HG03575 (cell line): ENCODE measurements around the gene IRF2BP1.

Experiments used
- ATAC-seq: cut with Tn5 transposase; IDR thresholded peaks from one replicate; pipeline ENCODE4 v1.9.1; 2021; ENCODE audit not compliant: unreplicated experiment, insufficient number of reproducible peaks, low FRiP score; ENCODE audit errors: extremely low read depth

The IRF2BP1 gene

GRCh38 chr19:45885556-45886426, at the start of gene IRF2BP1:
Gene IRF2BP1 (minus strand): TSS chr19:45886141. CDS start chr19:45885774, 367 bp downstream.
- no peak for ATAC-seq

GRCh38 chr19:45935267-45935666, 49.3 kb upstream of the IRF2BP1 start:
- no peak for ATAC-seq

- no peak for ATAC-seq
Measured at GRCh38 chr19:45934551-45935230, 48.8 kb upstream of the IRF2BP1 start.

GRCh38 chr19:45933759-45934158, 47.8 kb upstream of the IRF2BP1 start:
- no peak for ATAC-seq

- ATAC-seq, result no peak
Measured at GRCh38 chr19:45931055-45931454, 45.1 kb upstream of the IRF2BP1 start.

GRCh38 chr19:45929247-45929646, 43.3 kb upstream of the IRF2BP1 start:
- no peak for ATAC-seq

- ATAC-seq, result no peak
Measured at GRCh38 chr19:45927565-45928261, 41.8 kb upstream of the IRF2BP1 start.

GRCh38 chr19:45924891-45925447, 39.0 kb upstream of the IRF2BP1 start:
- no peak for ATAC-seq

GRCh38 chr19:45922281-45922680, 36.3 kb upstream of the IRF2BP1 start:
- ATAC-seq, result no peak

GRCh38 chr19:45920458-45920857, 34.5 kb upstream of the IRF2BP1 start:
- no peak for ATAC-seq

GRCh38 chr19:45919678-45920077, 33.7 kb upstream of the IRF2BP1 start:
- ATAC-seq, result no peak

- ATAC-seq, result no peak
Measured at GRCh38 chr19:45918721-45919120, 32.8 kb upstream of the IRF2BP1 start.

- no peak for ATAC-seq
Measured at GRCh38 chr19:45917421-45918091, 31.6 kb upstream of the IRF2BP1 start.

GRCh38 chr19:45913874-45914830, 28.2 kb upstream of the IRF2BP1 start, which contains the start of gene NANOS2:
Gene NANOS2 (minus strand): TSS chr19:45914778. CDS start chr19:45914693, 85 bp downstream.
- ATAC-seq, result no peak

- ATAC-seq, result no peak
Measured at GRCh38 chr19:45911291-45911690, 25.4 kb upstream of the IRF2BP1 start.

GRCh38 chr19:45908956-45909355, 23.0 kb upstream of the IRF2BP1 start:
- ATAC-seq, result no peak

GRCh38 chr19:45906221-45906620, 20.3 kb upstream of the IRF2BP1 start:
- no peak for ATAC-seq

GRCh38 chr19:45905011-45905410, 19.1 kb upstream of the IRF2BP1 start:
- no peak for ATAC-seq
